Stimulated activated CD4-positive, alpha-beta T cell treated with anti-CD3 and anti-CD28 coated beads, Interleukin-1b, Interleukin-23, amount 100 ng/mL, for 1 hour (primary cell): ENCODE data around the gene XPOT.

Experiments
- DNase-seq, 2 donors: peaks; one replicate each; pipeline ENCODE4 v3.0.0-alpha.2; 2020; ENCODE audit warnings: low read depth in 2 of 2

Gene XPOT

GRCh38 chr12:64469455-64470142, 65.4 kb downstream of the XPOT start:
- DNase-seq = no peak

GRCh38 chr12:64470495-64470894, 66.3 kb downstream of the XPOT start:
- no peak for DNase-seq

- DNase-seq = no peak
Measured at GRCh38 chr12:64473176-64473575, 69.0 kb downstream of the XPOT start.

GRCh38 chr12:64475518-64475917, 71.3 kb downstream of the XPOT start:
- DNase-seq = no peak

GRCh38 chr12:64476844-64477243, 72.7 kb downstream of the XPOT start:
- no peak for DNase-seq

- DNase-seq = no peak
Measured at GRCh38 chr12:64478661-64479060, 74.5 kb downstream of the XPOT start.

- DNase-seq = no peak
Measured at GRCh38 chr12:64480148-64480547, 76.0 kb downstream of the XPOT start.

- DNase-seq = no peak
Measured at GRCh38 chr12:64486657-64487056, 82.5 kb downstream of the XPOT start.

GRCh38 chr12:64491718-64492117, 87.5 kb downstream of the XPOT start:
- DNase-seq = no peak

GRCh38 chr12:64493513-64493912, 89.3 kb downstream of the XPOT start:
- no peak for DNase-seq

- DNase-seq = no peak
Measured at GRCh38 chr12:64494998-64495729, 91.0 kb downstream of the XPOT start.

- DNase-seq = no peak
Measured at GRCh38 chr12:64496839-64497400, 92.7 kb downstream of the XPOT start.

GRCh38 chr12:64497484-64497883, 93.3 kb downstream of the XPOT start:
- no peak for DNase-seq

GRCh38 chr12:64497903-64498302, 93.7 kb downstream of the XPOT start:
- no peak for DNase-seq

- DNase-seq = no peak
Measured at GRCh38 chr12:64500394-64500793, 96.2 kb downstream of the XPOT start.
